Left ventricle myocardium inferior (tissue), 1 donor: ENCODE results near the gene FYB1. TPM values are rescaled to one million over a fixed set of nuclear protein-coding genes. Genes with fewer than 3 reads are reported as not detected.
"Not testable (repeated sequence)": the region's sequence is repeated elsewhere in the genome, so short reads cannot be mapped to it uniquely, and the experiment has no call there.

Source experiments
- DNase-seq: peaks from one replicate; pipeline ENCODE4 v3.0.0-alpha.2; 2020
- H3K27ac ChIP-seq: fragments of 200-600 bp; replicated peaks from 2 replicates; pipeline ENCODE4 v1.8.0; 2021
- H3K27me3 ChIP-seq: fragments of 200-600 bp; 2 replicates; pipeline ENCODE4 v1.8.0; 2021; ENCODE audit warnings: low read depth
- H3K36me3 ChIP-seq: fragments of 200-600 bp; 2 replicates; pipeline ENCODE4 v1.8.0; 2021
- H3K4me1 ChIP-seq: fragments of 200-600 bp; 2 replicates; pipeline ENCODE4 v1.8.0; 2021
- H3K4me3 ChIP-seq: fragments of 200-600 bp; 2 replicates; pipeline ENCODE4 v1.8.0; 2021; ENCODE audit warnings: mild to moderate bottlenecking, moderate library complexity
- H3K9me3 ChIP-seq: fragments of 200-600 bp; replicated peaks from 2 replicates; pipeline ENCODE4 v1.8.0; 2021
- CTCF ChIP-seq: fragments of 200-600 bp; IDR thresholded peaks from 2 replicates; pipeline ENCODE4 v1.8.0; 2021; ENCODE audit warnings: antibody characterized with exemption, mild to moderate bottlenecking, borderline replicate concordance
- intact Hi-C: fragments of 100-400 bp; cut with micrococcal nuclease; formaldehyde crosslinking; loops from one replicate; pipeline ENCODE4 v1.11.0; 2022
- total RNA-seq: library from RNA; stranded (reverse); fragmentation: NEBNext Ultra II Directional; extraction: Animal tissue kit (Norgen Biotek cat#: 25700); gene quantifications from one replicate; pipeline ENCODE4 v1.2.1, GENCODE V29; 2021
- donor health status: DM: no; HTN: yes; CAD: no; lungs with severe emphysema.

FYB1 gene
- total RNA-seq, 1 donor from 2014 or later = 4.9 TPM

GRCh38 chr5:39236718-39237117, 17.4 kb upstream of the FYB1 start:
- TF ChIP-seq CTCF = no peak
- no peaks in the 10 kb centered on the region for H3K27me3 ChIP-seq
- no peak for DNase-seq
- intact Hi-C loops = no loop called here
- no peak overlapping the region for H3K27ac ChIP-seq
- no peaks in the 10 kb centered on the region for H3K4me1 ChIP-seq
- H3K36me3 ChIP-seq = no peaks in the 10 kb centered on the region
- no peak overlapping the region for H3K4me3 ChIP-seq
- H3K9me3 ChIP-seq = peaks cover 23% of the 10 kb centered on the region

GRCh38 chr5:39235648-39236047, 16.3 kb upstream of the FYB1 start:
- no peak overlapping the region for H3K4me3 ChIP-seq
- intact Hi-C loops = no loop called here
- H3K27me3 ChIP-seq = no peaks in the 10 kb centered on the region
- H3K27ac ChIP-seq = no peak overlapping the region
- no peaks in the 10 kb centered on the region for H3K4me1 ChIP-seq
- H3K9me3 ChIP-seq = peaks cover 13% of the 10 kb centered on the region
- TF ChIP-seq CTCF = no peak
- H3K36me3 ChIP-seq = no peaks in the 10 kb centered on the region
- no peak for DNase-seq

DNA sequence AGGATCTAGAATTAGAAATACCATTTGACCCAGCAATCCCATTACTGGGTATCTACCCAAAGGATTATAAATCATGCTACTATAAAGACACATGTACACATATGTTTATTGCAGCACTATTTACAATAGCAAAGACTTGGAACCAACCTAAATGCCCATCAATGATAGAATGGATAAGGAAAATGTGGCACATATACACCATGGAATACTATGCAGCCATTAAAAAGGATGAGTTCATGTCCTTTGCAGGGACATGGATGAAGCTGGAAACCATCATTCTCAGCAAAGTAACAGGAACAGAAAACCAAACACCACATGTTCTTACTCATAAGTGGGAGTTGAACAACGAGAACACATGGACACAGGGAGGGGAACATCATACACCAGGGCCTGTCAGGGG, 15.1 kb upstream of the FYB1 start:
- H3K36me3 ChIP-seq, H3K27ac ChIP-seq, H3K9me3 ChIP-seq, DNase-seq, H3K4me3 ChIP-seq, H3K4me1 ChIP-seq, intact Hi-C loops, H3K27me3 ChIP-seq: not testable (repeated sequence)

DNA sequence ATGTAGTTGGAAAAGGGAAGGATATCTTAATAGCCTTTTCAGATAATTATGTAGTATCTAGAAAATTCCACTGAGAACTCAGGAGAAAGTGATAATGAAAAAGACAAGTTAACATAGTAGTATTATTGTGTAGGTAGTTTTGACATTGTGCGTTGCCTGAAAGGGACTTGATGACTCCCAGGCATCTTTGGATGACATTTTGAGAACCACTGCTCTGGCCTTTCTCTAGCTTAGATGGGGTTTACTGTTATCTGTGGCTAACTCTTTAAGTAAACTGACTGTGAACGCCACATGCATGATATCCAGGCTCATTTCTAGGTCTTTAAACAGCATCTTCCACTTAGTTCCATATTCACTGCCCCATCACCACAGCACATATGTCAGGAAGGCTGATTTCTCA, 14.4 kb upstream of the FYB1 start:
- peaks cover 5% of the 10 kb centered on the region for H3K27me3 ChIP-seq
- H3K36me3 ChIP-seq = no peaks in the 10 kb centered on the region
- H3K27ac ChIP-seq = no peak overlapping the region
- DNase-seq = no peak
- H3K9me3 ChIP-seq = no peaks in the 10 kb centered on the region
- no peak for TF ChIP-seq CTCF
- intact Hi-C loops = no loop called here
- H3K4me1 ChIP-seq = no peaks in the 10 kb centered on the region
- no peak overlapping the region for H3K4me3 ChIP-seq

- no peak for TF ChIP-seq CTCF
- H3K27me3 ChIP-seq = peaks cover 5% of the 10 kb centered on the region
- H3K27ac ChIP-seq = no peak overlapping the region
- H3K36me3 ChIP-seq = no peaks in the 10 kb centered on the region
- no peak overlapping the region for H3K4me3 ChIP-seq
- intact Hi-C loops = no loop called here
- no peaks in the 10 kb centered on the region for H3K4me1 ChIP-seq
- H3K9me3 ChIP-seq = no peaks in the 10 kb centered on the region
- DNase-seq = no peak
Measured at GRCh38 chr5:39231705-39232525, 12.6 kb upstream of the FYB1 start.

- TF ChIP-seq CTCF = no peak
- intact Hi-C loops = no loop called here
- Histone ChIP-seq H3K27me3 (peaks cover 5% of the 10 kb centered on the region), H3K4me3 (no peak overlapping the region), H3K36me3 (no peaks in the 10 kb centered on the region), H3K9me3 (no peaks in the 10 kb centered on the region), H3K27ac (no peak overlapping the region), H3K4me1 (no peaks in the 10 kb centered on the region)
- DNase-seq = no peak
Measured at GRCh38 chr5:39228596-39228995, 9.2 kb upstream of the FYB1 start.
